ENCODE measurements around the gene CELF1.

GRCh38 chr11:47483457-47483856, 69.5 kb downstream of the CELF1 start:
- TF ChIP-seq, protein P1, sequence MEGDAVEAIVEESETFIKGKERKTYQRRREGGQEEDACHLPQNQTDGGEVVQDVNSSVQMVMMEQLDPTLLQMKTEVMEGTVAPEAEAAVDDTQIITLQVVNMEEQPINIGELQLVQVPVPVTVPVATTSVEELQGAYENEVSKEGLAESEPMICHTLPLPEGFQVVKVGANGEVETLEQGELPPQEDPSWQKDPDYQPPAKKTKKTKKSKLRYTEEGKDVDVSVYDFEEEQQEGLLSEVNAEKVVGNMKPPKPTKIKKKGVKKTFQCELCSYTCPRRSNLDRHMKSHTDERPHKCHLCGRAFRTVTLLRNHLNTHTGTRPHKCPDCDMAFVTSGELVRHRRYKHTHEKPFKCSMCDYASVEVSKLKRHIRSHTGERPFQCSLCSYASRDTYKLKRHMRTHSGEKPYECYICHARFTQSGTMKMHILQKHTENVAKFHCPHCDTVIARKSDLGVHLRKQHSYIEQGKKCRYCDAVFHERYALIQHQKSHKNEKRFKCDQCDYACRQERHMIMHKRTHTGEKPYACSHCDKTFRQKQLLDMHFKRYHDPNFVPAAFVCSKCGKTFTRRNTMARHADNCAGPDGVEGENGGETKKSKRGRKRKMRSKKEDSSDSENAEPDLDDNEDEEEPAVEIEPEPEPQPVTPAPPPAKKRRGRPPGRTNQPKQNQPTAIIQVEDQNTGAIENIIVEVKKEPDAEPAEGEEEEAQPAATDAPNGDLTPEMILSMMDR (IDR thresholded peaks at IDR 0.05): no peak
- TF ChIP-seq POLR2A (IDR thresholded peaks at IDR 0.05): no peak
